ENCODE data around the gene EIF5AL1. TPM values are rescaled to one million over a fixed set of nuclear protein-coding genes. Genes with fewer than 3 reads are reported as not detected.
"Not testable (repeated sequence)": the region's sequence is repeated elsewhere in the genome, so short reads cannot be mapped to it uniquely, and the experiment has no call there.

EIF5AL1 gene
- total and polyA plus RNA-seq, 2 of the 13 experiments (the other 11 are each of a cell fraction or from before 2014, with no cell fraction given), result 0.22 to 0.50 TPM

- H3K4me2 ChIP-seq (ENCODE audit: low read depth, low read length); H3K9ac ChIP-seq (ENCODE audit: insufficient read depth, low read depth, low read length); POLR2A ChIA-PET; DNase-seq (ENCODE audit: low spot score); H3K27me3 ChIP-seq (ENCODE audit: control insufficient read depth in 1 of 2, insufficient read depth in 2 of 2, low read length in 2 of 2); H2AFZ ChIP-seq (ENCODE audit: low read length); BruUV-seq (replicated peaks); H3K36me3 ChIP-seq (replicated peaks in 1 of 2; ENCODE audit: control insufficient read depth in 1 of 2, insufficient read depth in 2 of 2, low read length in 2 of 2); ATAC-seq; intact Hi-C loops (cut with micrococcal nuclease; ENCODE audit: unreplicated experiment); H4K20me1 ChIP-seq (ENCODE audit: insufficient read depth, low read length); H3K79me2 ChIP-seq (ENCODE audit: insufficient read depth, low read length); H3K9me3 ChIP-seq (ENCODE audit: low read length); H3K4me3 ChIP-seq (replicated peaks in 1 of 3; ENCODE audit: insufficient read depth in 1 of 3, low read depth in 2 of 3, low read length in 3 of 3); CTCF ChIA-PET (ENCODE audit: low intra/inter-chr PET ratio, low total read pairs); FAIRE-seq; H3K4me1 ChIP-seq (ENCODE audit: insufficient read depth, low read length); H3K27ac ChIP-seq (ENCODE audit: extremely low read length, insufficient read depth, low read length); in situ Hi-C loops (cut with HindIII; ENCODE audit: extremely low pct_ligation_motif_present, low pct_unique_long_range_greater_than_20kb); TF ChIP-seq CREB1, ATF7 (CRISPR knock-in tag; IDR thresholded peaks at IDR 0.05): not testable (repeated sequence)
- TF ChIP-seq CREB1 (IDR thresholded peaks at IDR 0.05) (peak; percentile 81), ATF7 (IDR thresholded peaks at IDR 0.05) (peak; percentile 92)
- 27% methylated on average over 4 of the region's 4 CpGs for WGBS (ENCODE audit: low lambda C conversion rate)
Observed at GRCh38 chr10:79528261-79528660, 15.9 kb downstream of the EIF5AL1 start.

GRCh38 chr10:79533142-79533902 lies 21.0 kb downstream of the EIF5AL1 start:
- H4K20me1 ChIP-seq (ENCODE audit: insufficient read depth, low read length); H3K79me2 ChIP-seq (ENCODE audit: insufficient read depth, low read length); H3K27me3 ChIP-seq (ENCODE audit: control insufficient read depth in 1 of 2, insufficient read depth in 2 of 2, low read length in 2 of 2); H3K36me3 ChIP-seq (replicated peaks in 1 of 2; ENCODE audit: control insufficient read depth in 1 of 2, insufficient read depth in 2 of 2, low read length in 2 of 2); FAIRE-seq; ATAC-seq; in situ Hi-C loops (cut with HindIII; ENCODE audit: extremely low pct_ligation_motif_present, low pct_unique_long_range_greater_than_20kb); H3K27ac ChIP-seq (ENCODE audit: extremely low read length, insufficient read depth, low read length); POLR2A ChIA-PET; DNase-seq (ENCODE audit: low spot score); H3K4me2 ChIP-seq (ENCODE audit: low read depth, low read length); H3K4me1 ChIP-seq (ENCODE audit: insufficient read depth, low read length); H3K9ac ChIP-seq (ENCODE audit: insufficient read depth, low read depth, low read length); intact Hi-C loops (cut with micrococcal nuclease; ENCODE audit: unreplicated experiment); CTCF ChIA-PET (ENCODE audit: low intra/inter-chr PET ratio, low total read pairs); H3K4me3 ChIP-seq (replicated peaks in 1 of 3; ENCODE audit: insufficient read depth in 1 of 3, low read depth in 2 of 3, low read length in 3 of 3); H3K9me3 ChIP-seq (ENCODE audit: low read length); H2AFZ ChIP-seq (ENCODE audit: low read length); BruUV-seq (replicated peaks); TF ChIP-seq FOXP1, NR2F6 (IDR thresholded peaks at IDR 0.05): not testable (repeated sequence)
- TF ChIP-seq GATAD2A (CRISPR knock-in tag; IDR thresholded peaks at IDR 0.05) (0 out of 2 replicates have a peak, but pooled peaks have one; percentile 36), ZMYM3 (CRISPR knock-in tag; IDR thresholded peaks at IDR 0.05) (peak; percentile 38; the same call in 1 of the 2 replicates), FOXP1 (CRISPR knock-in tag; IDR thresholded peaks at IDR 0.05) (peak; percentile 29; the same call in 1 of the 2 replicates), ZNF121 (CRISPR knock-in tag; IDR thresholded peaks at IDR 0.05) (peak; percentile 95), NR2F6 (CRISPR knock-in tag; IDR thresholded peaks at IDR 0.05) (0 out of 2 replicates have a peak, but pooled peaks have one; percentile 20), ARID5B (CRISPR knock-in tag; IDR thresholded peaks at IDR 0.05) (0 out of 2 replicates have a peak, but pooled peaks have one; percentile 20), NR2F1 (CRISPR knock-in tag; IDR thresholded peaks at IDR 0.05) (peak in 1 of 2 experiments; percentile 46; a peak in 1 of 4 replicates)
- 30% methylated on average over 11 of the region's 11 CpGs for WGBS (ENCODE audit: low lambda C conversion rate)
